Inferior parietal cortex (tissue), 1 donor: ENCODE results near the gene PAPSS2.
A peak's percentile ranks its signal among the peaks of the same experiment; 100 is the strongest.
"Not testable (repeated sequence)": the region's sequence is repeated elsewhere in the genome, so short reads cannot be mapped to it uniquely, and the experiment has no call there.

ENCODE experiments used
- DNase-seq: peaks from one replicate; pipeline ENCODE4 v3.0.0-alpha.2; 2016; ENCODE audit errors: extremely low spot score

Gene PAPSS2

GRCh38 chr10:87642988-87643387 is 16.7 kb upstream of the PAPSS2 start:
- no peak for DNase-seq

GRCh38 chr10:87643920-87644319 is 15.8 kb upstream of the PAPSS2 start:
- no peak for DNase-seq

- DNase-seq: not testable (repeated sequence)
These were observed 15.2 kb upstream of the PAPSS2 start for GRCh38 chr10:87644500-87644899.

- DNase-seq: no peak
These were observed 13.3 kb upstream of the PAPSS2 start for GRCh38 chr10:87646192-87646909.

GRCh38 chr10:87646935-87647334 is 12.7 kb upstream of the PAPSS2 start:
- DNase-seq: no peak

GRCh38 chr10:87650838-87651589 is 8.7 kb upstream of the PAPSS2 start:
- DNase-seq: no peak

- DNase-seq: no peak
These were observed 7.9 kb upstream of the PAPSS2 start for GRCh38 chr10:87651801-87652200.

- DNase-seq: no peak
These were observed 7.4 kb upstream of the PAPSS2 start for GRCh38 chr10:87652261-87652660.

- no peak for DNase-seq
These were observed 5.5 kb upstream of the PAPSS2 start for GRCh38 chr10:87654212-87654611.

- DNase-seq: peak; percentile 66
These were observed 3.1 kb upstream of the PAPSS2 start for GRCh38 chr10:87656431-87657072.

GRCh38 chr10:87657371-87657770 is 2.3 kb upstream of the PAPSS2 start:
- no peak for DNase-seq

- no peak for DNase-seq
These were observed 1.3 kb upstream of the PAPSS2 start for GRCh38 chr10:87658321-87658795.

- no peak for DNase-seq
These were observed 671 bp upstream of the PAPSS2 start for GRCh38 chr10:87658858-87659555.

- no peak for DNase-seq
These were observed 931 bp downstream of the PAPSS2 start for GRCh38 chr10:87660484-87661133.

GRCh38 chr10:87661861-87662785 is 2.4 kb downstream of the PAPSS2 start:
- DNase-seq: no peak

- DNase-seq: no peak
These were observed 4.6 kb downstream of the PAPSS2 start for GRCh38 chr10:87664276-87664701.

- DNase-seq: no peak
These were observed 7.8 kb downstream of the PAPSS2 start for GRCh38 chr10:87667493-87667892.

GRCh38 chr10:87668324-87669074 is 8.8 kb downstream of the PAPSS2 start:
- no peak for DNase-seq

- DNase-seq: no peak
These were observed 10.1 kb downstream of the PAPSS2 start for GRCh38 chr10:87669752-87670151.

GRCh38 chr10:87670586-87670985 is 10.9 kb downstream of the PAPSS2 start:
- no peak for DNase-seq
